HEK293T (cell line): ENCODE data around the gene MTMR10.

Source experiments
- CTCF ChIA-PET: fragments of 350-600 bp; formaldehyde crosslinking; extraction: SDS; loops from one replicate; lab custom pipeline; 2021; ENCODE audit warnings: antibody characterized with exemption, inconsistent platforms; lab: Yijun Ruan, JAX
- POLR2A ChIA-PET: fragments of 350-600 bp; formaldehyde crosslinking; extraction: SDS; loops from one replicate; lab custom pipeline; 2020; ENCODE audit warnings: antibody characterized with exemption, inconsistent platforms; lab: Yijun Ruan, JAX
- DNase-seq: peaks from one replicate; pipeline ENCODE4 v3.0.0; 2012; ENCODE audit warnings: mixed read lengths; ENCODE audit errors: extremely low spot score
- ARNT ChIP-seq: fragments of 450-650 bp; IDR thresholded peaks from 2 replicates; pipeline ENCODE4 v1.6.1; 2017; ENCODE audit warnings: mild to moderate bottlenecking
- BHLHE40 ChIP-seq: fragments of 450-650 bp; IDR thresholded peaks from 2 replicates; pipeline ENCODE4 v1.6.1; 2016; ENCODE audit warnings: mild to moderate bottlenecking, moderate library complexity, borderline replicate concordance
- CTBP1 ChIP-seq: fragments of 450-650 bp; IDR thresholded peaks from 2 replicates; pipeline ENCODE4 v1.6.1; 2016; ENCODE audit warnings: borderline replicate concordance
- ELF4 ChIP-seq: fragments of 450-650 bp; IDR thresholded peaks from 2 replicates; pipeline ENCODE4 v1.6.1; 2017; ENCODE audit warnings: antibody characterized with exemption
- FOXA1 ChIP-seq: fragments of 450-650 bp; IDR thresholded peaks from 2 replicates; pipeline ENCODE4 v1.6.1; 2016; ENCODE audit warnings: mild to moderate bottlenecking
- FOXK2 ChIP-seq: fragments of 450-650 bp; IDR thresholded peaks from 2 replicates; pipeline ENCODE4 v1.6.1; 2016; ENCODE audit warnings: mild to moderate bottlenecking
- FOXM1 ChIP-seq: fragments of 450-650 bp; IDR thresholded peaks from 2 replicates; pipeline ENCODE4 v1.6.1; 2017; ENCODE audit warnings: mild to moderate bottlenecking, borderline replicate concordance
- HDGF ChIP-seq: fragments of 450-650 bp; IDR thresholded peaks from 2 replicates; pipeline ENCODE4 v1.6.1; 2017; ENCODE audit warnings: antibody characterized with exemption, borderline replicate concordance
- L3MBTL2 ChIP-seq: fragments of 450-650 bp; conservative IDR thresholded peaks from 2 replicates; pipeline ENCODE4 v1.6.1; 2016; ENCODE audit warnings: mild to moderate bottlenecking
- LEF1 ChIP-seq: fragments of 450-650 bp; IDR thresholded peaks from 2 replicates; pipeline ENCODE4 v1.6.1; 2017; ENCODE audit warnings: mild to moderate bottlenecking, borderline replicate concordance
- NFRKB ChIP-seq: fragments of 450-650 bp; IDR thresholded peaks from 2 replicates; pipeline ENCODE4 v1.6.1; 2016; ENCODE audit warnings: mild to moderate bottlenecking, moderate library complexity
- SP1 ChIP-seq: fragments of 450-650 bp; IDR thresholded peaks from 2 replicates; pipeline ENCODE4 v1.6.1; 2017
- SUZ12 ChIP-seq: fragments of 450-650 bp; IDR thresholded peaks from 2 replicates; pipeline ENCODE4 v1.6.1; 2016; ENCODE audit warnings: mild to moderate bottlenecking
- TARDBP ChIP-seq: fragments of 450-650 bp; IDR thresholded peaks from 2 replicates; pipeline ENCODE4 v1.6.1; 2016
- ZNF384 ChIP-seq: fragments of 450-650 bp; IDR thresholded peaks from 2 replicates; pipeline ENCODE4 v1.6.1; 2016
- TF ChIP-seq, protein P1 (sequence below): fragments of 450-650 bp; IDR thresholded peaks from 2 replicates; pipeline ENCODE4 v1.6.1; 2016

Gene MTMR10

GRCh38 chr15:31024979-31025378, 33.6 kb upstream of the MTMR10 start:
- ChIA-PET CTCF (interaction anchor here (1.4 kb wide), 1 partner anchor 104 kb away, joined by 3 read pairs; no protein-coding TSS in a partner anchor), POLR2A (interaction anchor here (0.8 kb wide), 1 partner anchor 33 kb away, joined by 3 read pairs; no protein-coding TSS in a partner anchor)
- TF ChIP-seq NFRKB = no peak
- no peak for TF ChIP-seq FOXM1
- TF ChIP-seq SP1 = no peak
- no peak for TF ChIP-seq CTBP1
- no peak for TF ChIP-seq ARNT
- TF ChIP-seq FOXK2 = no peak
- TF ChIP-seq SUZ12 = no peak
- no peak for TF ChIP-seq BHLHE40
- TF ChIP-seq LEF1 = no peak
- TF ChIP-seq L3MBTL2 = no peak
- TF ChIP-seq ELF4 = no peak
- TF ChIP-seq, protein P1, sequence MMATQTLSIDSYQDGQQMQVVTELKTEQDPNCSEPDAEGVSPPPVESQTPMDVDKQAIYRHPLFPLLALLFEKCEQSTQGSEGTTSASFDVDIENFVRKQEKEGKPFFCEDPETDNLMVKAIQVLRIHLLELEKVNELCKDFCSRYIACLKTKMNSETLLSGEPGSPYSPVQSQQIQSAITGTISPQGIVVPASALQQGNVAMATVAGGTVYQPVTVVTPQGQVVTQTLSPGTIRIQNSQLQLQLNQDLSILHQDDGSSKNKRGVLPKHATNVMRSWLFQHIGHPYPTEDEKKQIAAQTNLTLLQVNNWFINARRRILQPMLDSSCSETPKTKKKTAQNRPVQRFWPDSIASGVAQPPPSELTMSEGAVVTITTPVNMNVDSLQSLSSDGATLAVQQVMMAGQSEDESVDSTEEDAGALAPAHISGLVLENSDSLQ = no peak
- no peak for TF ChIP-seq ZNF384
- TF ChIP-seq TARDBP = no peak
- TF ChIP-seq HDGF = no peak
- no peak for TF ChIP-seq FOXA1
- no peak for DNase-seq

DNA sequence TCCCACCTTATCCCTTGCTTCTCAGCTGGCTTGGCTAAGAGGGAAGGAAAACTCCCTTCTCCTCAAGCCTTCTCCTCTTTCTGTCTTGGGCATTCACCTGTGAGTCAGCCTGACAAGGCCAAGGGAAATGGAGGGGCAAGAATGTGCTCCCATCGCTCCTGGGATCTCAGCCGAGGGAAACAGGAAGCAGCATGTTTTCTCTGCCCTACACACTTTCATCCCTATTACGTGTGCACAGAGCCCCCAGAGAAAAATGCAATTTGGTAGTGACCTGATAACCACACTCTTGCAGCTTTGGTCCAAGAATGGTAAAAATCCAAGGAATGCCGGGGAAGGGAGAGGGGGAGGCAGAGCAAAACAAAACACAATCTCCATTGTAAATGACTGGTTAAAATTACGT, 32.9 kb upstream of the MTMR10 start:
- ChIA-PET CTCF (interaction anchor here (1.4 kb wide), 1 partner anchor 105 kb away, joined by 3 read pairs; no protein-coding TSS in a partner anchor), POLR2A (no interaction called here)
- DNase-seq = no peak
- TF ChIP-seq FOXK2 (no peak), HDGF (no peak), LEF1 (no peak), FOXM1 (no peak), L3MBTL2 (no peak), SP1 (no peak), CTBP1 (no peak), ARNT (no peak), ZNF384 (no peak), BHLHE40 (no peak), TARDBP (no peak), NFRKB (no peak), ELF4 (no peak), SUZ12 (no peak), FOXA1 (no peak)
- TF ChIP-seq, protein P1 = no peak

DNA sequence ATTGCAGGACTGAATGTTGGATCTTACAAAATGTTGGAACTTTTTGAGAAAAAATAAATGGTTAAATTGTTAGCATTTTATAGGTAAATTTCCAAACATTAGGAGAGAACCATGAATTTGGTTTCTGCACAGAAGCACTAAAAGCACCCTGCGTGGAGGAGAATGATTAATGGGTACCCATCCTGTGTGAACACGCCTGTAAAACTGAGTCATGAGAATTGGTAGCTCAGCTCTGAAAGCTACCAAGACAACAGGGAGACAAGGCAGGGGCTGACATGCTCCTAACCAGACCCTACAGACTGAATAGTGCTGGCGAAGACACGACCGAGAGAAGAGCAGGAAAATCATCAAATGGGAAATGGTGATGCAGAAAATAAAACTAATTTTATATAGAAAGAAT, 32.4 kb upstream of the MTMR10 start:
- POLR2A ChIA-PET = no interaction called here
- no peak for TF ChIP-seq TARDBP
- TF ChIP-seq SUZ12 = no peak
- TF ChIP-seq SP1 = no peak
- TF ChIP-seq ZNF384 = no peak
- TF ChIP-seq HDGF = no peak
- no peak for TF ChIP-seq FOXA1
- TF ChIP-seq ARNT = no peak
- TF ChIP-seq NFRKB = no peak
- TF ChIP-seq L3MBTL2 = no peak
- no peak for TF ChIP-seq FOXM1
- TF ChIP-seq CTBP1 = no peak
- TF ChIP-seq FOXK2 = no peak
- no peak for TF ChIP-seq LEF1
- TF ChIP-seq BHLHE40 = no peak
- TF ChIP-seq, protein P1 = no peak
- TF ChIP-seq ELF4 = no peak
- DNase-seq = no peak
- CTCF ChIA-PET = no interaction called here

GRCh38 chr15:31021067-31021665, 29.7 kb upstream of the MTMR10 start:
- DNase-seq = no peak
- ChIA-PET CTCF (no interaction called here), POLR2A (no interaction called here)
- no peak for TF ChIP-seq ZNF384
- TF ChIP-seq FOXK2 = no peak

DNA sequence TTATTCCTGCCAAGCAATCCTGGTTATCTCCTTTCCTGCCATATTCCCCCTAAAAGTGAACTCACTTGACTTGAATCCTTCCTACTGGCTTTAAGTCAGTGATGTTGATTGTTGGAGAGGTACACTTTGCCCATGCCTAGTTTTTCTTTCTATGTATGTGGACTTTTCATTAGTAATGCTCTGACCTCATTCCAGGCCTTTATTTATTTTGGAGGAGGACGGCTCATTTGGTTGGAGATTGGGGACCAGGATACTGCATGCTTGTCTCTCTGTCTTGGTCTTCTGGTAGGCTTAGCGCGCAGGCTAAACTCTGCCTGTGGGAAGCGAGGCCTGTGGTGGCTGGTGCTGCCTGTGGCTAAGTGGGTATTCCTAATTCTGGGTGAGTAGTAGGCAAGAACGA, 29.1 kb upstream of the MTMR10 start:
- ChIA-PET CTCF (no interaction called here), POLR2A (no interaction called here)
- DNase-seq = no peak
- no peak for TF ChIP-seq SP1
- TF ChIP-seq FOXM1 = no peak
- TF ChIP-seq, protein P1 = no peak
- no peak for TF ChIP-seq FOXA1
- no peak for TF ChIP-seq TARDBP
- TF ChIP-seq ZNF384 = no peak
- TF ChIP-seq ARNT = no peak
- TF ChIP-seq L3MBTL2 = no peak
- TF ChIP-seq SUZ12 = no peak
- TF ChIP-seq LEF1 = no peak
- TF ChIP-seq ELF4 = no peak
- TF ChIP-seq HDGF = no peak
- TF ChIP-seq CTBP1 = no peak
- no peak for TF ChIP-seq NFRKB
- TF ChIP-seq FOXK2 = no peak
- TF ChIP-seq BHLHE40 = no peak

DNA sequence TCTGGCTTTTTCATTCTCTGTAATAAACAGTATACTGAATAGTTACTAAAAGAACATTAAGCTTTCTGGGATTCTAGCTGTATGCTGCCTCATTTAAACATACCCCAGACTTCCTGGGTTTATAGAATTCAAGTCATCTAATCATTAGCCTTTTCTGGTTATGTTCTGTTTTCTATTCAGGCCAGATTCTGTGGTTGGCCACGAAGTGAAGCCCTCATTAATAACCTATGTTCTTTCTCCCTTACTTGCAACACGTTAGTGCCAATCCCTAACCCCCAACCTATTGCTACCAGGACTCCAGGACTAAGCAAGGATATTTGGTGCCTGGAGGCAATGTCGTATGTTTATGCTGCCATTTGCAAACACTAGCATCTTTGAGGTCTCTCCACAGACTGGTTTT, 28.6 kb upstream of the MTMR10 start:
- no peak for DNase-seq
- TF ChIP-seq ZNF384 = no peak
- no peak for TF ChIP-seq ELF4
- TF ChIP-seq, protein P1 = no peak
- TF ChIP-seq FOXK2 = no peak
- TF ChIP-seq TARDBP = no peak
- ChIA-PET POLR2A (no interaction called here), CTCF (no interaction called here)
